GM18951 (cell line): ENCODE data around the gene KPNA2.
"Not testable (repeated sequence)": the region's sequence is repeated elsewhere in the genome, so short reads cannot be mapped to it uniquely, and the experiment has no call there.

ENCODE experiments used
- POLR2A ChIP-seq: IDR thresholded peaks from 4 replicates; pipeline ENCODE4 v1.6.1; 2011; ENCODE audit warnings: mild to moderate bottlenecking; ENCODE audit not compliant: insufficient read length, insufficient read depth; ENCODE audit errors: extremely low read depth
- in situ Hi-C: fragments of 300-500 bp; cut with MboI; formaldehyde crosslinking; loops from one replicate; pipeline ENCODE4 v1.12.0; 2022; ENCODE audit warnings: low sequenced_read_pairs, mixed read lengths, inconsistent platforms; ENCODE audit not compliant: unreplicated experiment

KPNA2 gene

GRCh38 chr17:68035523-68036303 lies at the start of gene KPNA2:
KPNA2 (plus strand) TSS chr17:68035735; CDS start chr17:68037133, 1,398 bp downstream.
- in situ Hi-C loops = no loop called here
- peak; percentile 96 for TF ChIP-seq POLR2A

GRCh38 chr17:67990909-67991308 lies 44.6 kb upstream of the KPNA2 start:
- in situ Hi-C loops = no loop called here

GRCh38 chr17:67992548-67993152 lies 42.9 kb upstream of the KPNA2 start:
- no peak for TF ChIP-seq POLR2A
- in situ Hi-C loops = no loop called here

More at GRCh38 chr17:67990909-67991308, 44.6 kb upstream of the KPNA2 start:
- no peak for TF ChIP-seq POLR2A

- in situ Hi-C loops = no loop called here
- TF ChIP-seq POLR2A = peak; percentile 73
Observed at GRCh38 chr17:67993153-67993997, 42.2 kb upstream of the KPNA2 start.

GRCh38 chr17:67993998-67994361 lies 41.6 kb upstream of the KPNA2 start:
- TF ChIP-seq POLR2A = no peak
- in situ Hi-C loops = no loop called here

GRCh38 chr17:67994817-67995569 lies 40.5 kb upstream of the KPNA2 start:
- no peak for TF ChIP-seq POLR2A
- in situ Hi-C loops = no loop called here

- no peak for TF ChIP-seq POLR2A
Observed at GRCh38 chr17:67995570-67996263, 39.8 kb upstream of the KPNA2 start.

GRCh38 chr17:67996301-67997171 lies 39.0 kb upstream of the KPNA2 start, which contains the start of gene C17orf58:
C17orf58 (minus strand) TSS chr17:67996469; CDS start chr17:67996198, 271 bp downstream.
- in situ Hi-C loops = not testable (repeated sequence)

More at GRCh38 chr17:67995570-67996263, 39.8 kb upstream of the KPNA2 start:
- in situ Hi-C loops = no loop called here

GRCh38 chr17:67998466-67998865 lies 37.1 kb upstream of the KPNA2 start:
- in situ Hi-C loops = no loop called here
- TF ChIP-seq POLR2A = no peak

GRCh38 chr17:67999291-67999911 lies 36.1 kb upstream of the KPNA2 start:
- no peak for TF ChIP-seq POLR2A
- in situ Hi-C loops = no loop called here

GRCh38 chr17:68004201-68004600 lies 31.3 kb upstream of the KPNA2 start:
- TF ChIP-seq POLR2A = no peak
- in situ Hi-C loops = no loop called here
